CD4-positive, alpha-beta T cell (primary cell): ENCODE results near the gene GALM. TPM values are rescaled to one million over a fixed set of nuclear protein-coding genes. Genes with fewer than 3 reads are reported as not detected.
A peak's percentile ranks its signal among the peaks of the same experiment; 100 is the strongest.

Experiments
- ATAC-seq: fragments of 200-7000 bp; cut with Tn5 transposase; one replicate; pipeline ENCODE4 v1.10.0; 2022; ENCODE audit warnings: mild to moderate bottlenecking; ENCODE audit not compliant: poor library complexity
- CTCF ChIA-PET: fragments of 350-600 bp; sonication (Branson Sonifier 250); formaldehyde crosslinking; loops from one replicate; lab custom pipeline; 2021; ENCODE audit warnings: antibody characterized with exemption, inconsistent platforms; lab: Charles Lee
- POLR2A ChIA-PET: fragments of 350-600 bp; sonication (Branson Sonifier 250); formaldehyde crosslinking; loops from one replicate; lab custom pipeline; 2021; ENCODE audit warnings: antibody characterized with exemption, inconsistent platforms; lab: Charles Lee
- DNase-seq, 14 experiments: peaks; one replicate each; pipeline ENCODE4 v3.0.0-alpha.2; 2013 to 2020; ENCODE audit warnings: mixed read lengths in 2 of 14
- H3K27ac ChIP-seq, 2 donors: one replicate each; pipeline versions ENCODE4 v1.5.1 to v1.7.0; 2013; ENCODE audit warnings: low read length in 2 of 2, low read depth in 1 of 2, mild to moderate bottlenecking in 1 of 2
- H3K27me3 ChIP-seq, 2 experiments: 1 replicate in 1 of 2; 2 replicates in 1 of 2; pipeline versions ENCODE4 v1.6.1 to v1.7.0; 2013; ENCODE audit warnings: low read length in 2 of 2, control low read depth in 1 of 2, mild to moderate bottlenecking in 1 of 2, moderate library complexity in 1 of 2; ENCODE audit not compliant: insufficient read depth in 2 of 2, control insufficient read depth in 1 of 2
- H3K36me3 ChIP-seq: one replicate; pipeline ENCODE4 v1.6.1; 2013; ENCODE audit warnings: low read length, control low read depth; ENCODE audit not compliant: insufficient read depth
- H3K4me1 ChIP-seq: one replicate; pipeline ENCODE4 v1.6.1; 2013; ENCODE audit warnings: low read length, control low read depth; ENCODE audit not compliant: insufficient read depth
- H3K4me3 ChIP-seq: one replicate; pipeline ENCODE4 v1.5.1; 2013; ENCODE audit warnings: mild to moderate bottlenecking, low read length, moderate library complexity
- H3K9me3 ChIP-seq, 2 experiments: 1 replicate in 1 of 2; 2 replicates in 1 of 2; pipeline versions ENCODE4 v1.6.1 to v1.7.0; 2013; ENCODE audit warnings: low read length in 2 of 2, mild to moderate bottlenecking in 2 of 2, control low read depth in 1 of 2, moderate library complexity in 1 of 2; ENCODE audit not compliant: control insufficient read depth in 1 of 2, insufficient read depth in 1 of 2
- H3K27ac Mint-ChIP-seq: one replicate; pipeline ENCODE4 v1.8.0; 2020; ENCODE audit warnings: mixed read lengths
- H3K27me3 Mint-ChIP-seq: one replicate; pipeline ENCODE4 v1.8.0; 2021; ENCODE audit warnings: mixed read lengths
- H3K36me3 Mint-ChIP-seq: one replicate; pipeline ENCODE4 v1.8.0; 2021; ENCODE audit warnings: low read depth, mixed read lengths
- H3K4me1 Mint-ChIP-seq: one replicate; pipeline ENCODE4 v1.8.0; 2021; ENCODE audit warnings: low read depth, mixed read lengths
- H3K4me3 Mint-ChIP-seq: one replicate; pipeline ENCODE4 v1.8.0; 2020; ENCODE audit warnings: mild to moderate bottlenecking, mixed read lengths
- H3K9me3 Mint-ChIP-seq: one replicate; pipeline ENCODE4 v1.8.0; 2020; ENCODE audit warnings: mixed read lengths
- intact Hi-C, 2 experiments: fragments of 100-400 bp; cut with DNase I in 1 of 2; cut with micrococcal nuclease in 1 of 2; formaldehyde crosslinking; loops; one replicate each; pipeline versions ENCODE4 v1.15.1 to v1.9.0; 2023 to 2025; cut with DNase I, micrococcal nuclease
- total RNA-seq, 174 experiments: library from RNA in 2 of 174; stranded (reverse) in 2 of 174; gene quantifications; one replicate each; pipeline ENCODE4 v1.2.3 and lab custom pipeline; 2021 to 2026
- TF ChIP-seq, protein P1 (sequence below): fragments of 200-600 bp; IDR thresholded peaks from one replicate; pipeline ENCODE4 v1.8.0; 2022; ENCODE audit warnings: antibody characterized with exemption, mild to moderate bottlenecking

GALM gene
- total RNA-seq, 2 experiments from 2014 or later, result 5.9 to 7.0 TPM

- peak overlapping the region; percentile 99 for H3K4me3 Mint-ChIP-seq
- POLR2A ChIA-PET, result interaction anchor here (1.0 to 3.9 kb wide), 4 partner anchors 15 to 167 kb away, joined by 3 to 38 read pairs (median 11); partner anchors contain the start of gene HNRNPLL
- intact Hi-C loops, result loop anchor here in 1 of 2 experiments (10.0 kb wide), 1 partner anchor 1664 kb away; the partner anchor contains the start of genes GPATCH11 and HEATR5B
Measured at GRCh38 chr2:38748391-38748790, 82.5 kb downstream of the GALM start.

GRCh38 chr2:38748943-38749804 lies 83.3 kb downstream of the GALM start:
- TF ChIP-seq, protein P1, sequence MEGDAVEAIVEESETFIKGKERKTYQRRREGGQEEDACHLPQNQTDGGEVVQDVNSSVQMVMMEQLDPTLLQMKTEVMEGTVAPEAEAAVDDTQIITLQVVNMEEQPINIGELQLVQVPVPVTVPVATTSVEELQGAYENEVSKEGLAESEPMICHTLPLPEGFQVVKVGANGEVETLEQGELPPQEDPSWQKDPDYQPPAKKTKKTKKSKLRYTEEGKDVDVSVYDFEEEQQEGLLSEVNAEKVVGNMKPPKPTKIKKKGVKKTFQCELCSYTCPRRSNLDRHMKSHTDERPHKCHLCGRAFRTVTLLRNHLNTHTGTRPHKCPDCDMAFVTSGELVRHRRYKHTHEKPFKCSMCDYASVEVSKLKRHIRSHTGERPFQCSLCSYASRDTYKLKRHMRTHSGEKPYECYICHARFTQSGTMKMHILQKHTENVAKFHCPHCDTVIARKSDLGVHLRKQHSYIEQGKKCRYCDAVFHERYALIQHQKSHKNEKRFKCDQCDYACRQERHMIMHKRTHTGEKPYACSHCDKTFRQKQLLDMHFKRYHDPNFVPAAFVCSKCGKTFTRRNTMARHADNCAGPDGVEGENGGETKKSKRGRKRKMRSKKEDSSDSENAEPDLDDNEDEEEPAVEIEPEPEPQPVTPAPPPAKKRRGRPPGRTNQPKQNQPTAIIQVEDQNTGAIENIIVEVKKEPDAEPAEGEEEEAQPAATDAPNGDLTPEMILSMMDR, result no peak
- Mint-ChIP-seq H3K4me1 (peaks cover 77% of the 10 kb centered on the region), H3K27ac (peak overlapping the region; percentile 94), H3K9me3 (no peaks in the 10 kb centered on the region), H3K27me3 (peaks cover 4% of the 10 kb centered on the region), H3K4me3 (peak overlapping the region; percentile 99), H3K36me3 (peaks cover 80% of the 10 kb centered on the region)
- ChIA-PET CTCF (interaction anchor here (1.9 kb wide), 1 partner anchor 146 kb away, joined by 7 read pairs; no protein-coding TSS in a partner anchor), POLR2A (interaction anchor here (0.6 to 3.9 kb wide), 7 partner anchors 9 to 167 kb away, joined by 3 to 136 read pairs (median 31); partner anchors contain the start of gene HNRNPLL)
- ATAC-seq (no peak), DNase-seq (peak in 3 of 14 experiments; percentile 43 to 54 (median 48))
- H3K9me3 ChIP-seq, result no peaks in the 10 kb centered on the region
- H3K4me3 ChIP-seq, result peak overlapping the region; percentile 92
- intact Hi-C loops, result loop anchor here in 1 of 2 experiments (10.0 kb wide), 1 partner anchor 1664 kb away; the partner anchor contains the start of genes GPATCH11 and HEATR5B
- H3K4me1 ChIP-seq, result peaks cover 43% of the 10 kb centered on the region
- peaks cover 60% of the 10 kb centered on the region for H3K36me3 ChIP-seq
- peak overlapping the region; percentile 24 to 63 for H3K27ac ChIP-seq
- no peaks in the 10 kb centered on the region for H3K27me3 ChIP-seq

More at GRCh38 chr2:38748391-38748790, 82.5 kb downstream of the GALM start:
- H3K9me3 ChIP-seq, result no peaks in the 10 kb centered on the region
- ATAC-seq, result no peak
- peaks cover 36% of the 10 kb centered on the region for H3K4me1 ChIP-seq
- no peaks in the 10 kb centered on the region for H3K9me3 Mint-ChIP-seq
- TF ChIP-seq, protein P1, result no peak
- peaks cover 80% of the 10 kb centered on the region for H3K4me1 Mint-ChIP-seq
- H3K27me3 Mint-ChIP-seq, result peaks cover 4% of the 10 kb centered on the region
- H3K27ac Mint-ChIP-seq, result peak overlapping the region; percentile 94
- H3K36me3 ChIP-seq, result peaks cover 68% of the 10 kb centered on the region
- CTCF ChIA-PET, result interaction anchor here (1.9 kb wide), 1 partner anchor 145 kb away, joined by 7 read pairs; no protein-coding TSS in a partner anchor
- H3K27me3 ChIP-seq, result no peaks in the 10 kb centered on the region
- DNase-seq, result peak in 2 of 14 experiments; percentile 24 to 27
- H3K4me3 ChIP-seq, result peak overlapping the region; percentile 92
- peaks cover 88% of the 10 kb centered on the region for H3K36me3 Mint-ChIP-seq
- peak overlapping the region; percentile 43 to 49 for H3K27ac ChIP-seq
